ENCODE data around the gene ZC3H18.

The ZC3H18 gene

GRCh38 chr16:88537859-88538258 lies 32.3 kb upstream of the ZC3H18 start:
- Mint-ChIP-seq H3K4me1 (peaks cover 4% of the 10 kb centered on the region), H3K27ac (no peak overlapping the region), H3K9me3 (peaks cover 6% of the 10 kb centered on the region), H3K4me3 (no peak overlapping the region), H3K36me3 (peaks cover 2% of the 10 kb centered on the region), H3K27me3 (peaks cover 32% of the 10 kb centered on the region)
- CTCF ChIA-PET, result no interaction called here
- no peak for DNase-seq

GRCh38 chr16:88538366-88539060 lies 31.7 kb upstream of the ZC3H18 start:
- Mint-ChIP-seq H3K27me3 (peaks cover 32% of the 10 kb centered on the region), H3K4me3 (no peak overlapping the region), H3K9me3 (peaks cover 13% of the 10 kb centered on the region), H3K27ac (no peak overlapping the region), H3K36me3 (peaks cover 6% of the 10 kb centered on the region), H3K4me1 (peaks cover 4% of the 10 kb centered on the region)
- DNase-seq, result no peak
- CTCF ChIA-PET, result no interaction called here

GRCh38 chr16:88539261-88539651 lies 30.9 kb upstream of the ZC3H18 start:
- Mint-ChIP-seq H3K27ac (no peak overlapping the region), H3K27me3 (peaks cover 32% of the 10 kb centered on the region), H3K36me3 (peaks cover 8% of the 10 kb centered on the region), H3K4me1 (peaks cover 4% of the 10 kb centered on the region), H3K9me3 (peaks cover 17% of the 10 kb centered on the region), H3K4me3 (no peak overlapping the region)
- no peak for DNase-seq
- CTCF ChIA-PET, result interaction anchor here (1.3 kb wide), 1 partner anchor 14 kb away, joined by 4 read pairs; no protein-coding TSS in a partner anchor

GRCh38 chr16:88539652-88540345 lies 30.4 kb upstream of the ZC3H18 start:
- DNase-seq, result no peak
- Mint-ChIP-seq H3K9me3 (peaks cover 17% of the 10 kb centered on the region), H3K4me1 (peaks cover 4% of the 10 kb centered on the region), H3K27ac (no peak overlapping the region), H3K4me3 (no peak overlapping the region), H3K36me3 (peaks cover 8% of the 10 kb centered on the region), H3K27me3 (peaks cover 32% of the 10 kb centered on the region)
- CTCF ChIA-PET, result interaction anchor here (1.1 to 1.3 kb wide), 2 partner anchors 13 to 21 kb away, joined by 4 to 5 read pairs; no protein-coding TSS in a partner anchor

GRCh38 chr16:88540346-88540977 lies 29.7 kb upstream of the ZC3H18 start:
- peaks cover 4% of the 10 kb centered on the region for H3K4me1 Mint-ChIP-seq
- no peak overlapping the region for H3K27ac Mint-ChIP-seq
- peaks cover 17% of the 10 kb centered on the region for H3K9me3 Mint-ChIP-seq
- H3K4me3 Mint-ChIP-seq, result no peak overlapping the region
- H3K27me3 Mint-ChIP-seq, result peaks cover 37% of the 10 kb centered on the region
- CTCF ChIA-PET, result interaction anchor here (1.1 to 1.3 kb wide), 2 partner anchors 13 to 21 kb away, joined by 4 to 5 read pairs; no protein-coding TSS in a partner anchor
- H3K36me3 Mint-ChIP-seq, result peaks cover 8% of the 10 kb centered on the region
- no peak for DNase-seq

- H3K9me3 Mint-ChIP-seq, result peaks cover 17% of the 10 kb centered on the region
- H3K4me1 Mint-ChIP-seq, result no peaks in the 10 kb centered on the region
- H3K4me3 Mint-ChIP-seq, result no peak overlapping the region
- DNase-seq, result no peak
- peaks cover 6% of the 10 kb centered on the region for H3K36me3 Mint-ChIP-seq
- no peak overlapping the region for H3K27ac Mint-ChIP-seq
- H3K27me3 Mint-ChIP-seq, result peaks cover 49% of the 10 kb centered on the region
- CTCF ChIA-PET, result no interaction called here
These were observed 28.2 kb upstream of the ZC3H18 start for GRCh38 chr16:88541831-88542616.

- H3K36me3 Mint-ChIP-seq, result peaks cover 6% of the 10 kb centered on the region
- CTCF ChIA-PET, result interaction anchor here (0.6 kb wide), 1 partner anchor 94 kb away, joined by 4 read pairs; no protein-coding TSS in a partner anchor
- no peak overlapping the region for H3K27ac Mint-ChIP-seq
These were observed 26.9 kb upstream of the ZC3H18 start for GRCh38 chr16:88543230-88543813.

GRCh38 chr16:88545781-88546180 lies 24.4 kb upstream of the ZC3H18 start:
- CTCF ChIA-PET, result interaction anchor here (1.4 kb wide), 1 partner anchor 108 kb away, joined by 4 read pairs; no protein-coding TSS in a partner anchor
- Mint-ChIP-seq H3K36me3 (peaks cover 6% of the 10 kb centered on the region), H3K4me1 (peaks cover 22% of the 10 kb centered on the region), H3K4me3 (no peak overlapping the region), H3K9me3 (peaks cover 17% of the 10 kb centered on the region), H3K27ac (no peak overlapping the region), H3K27me3 (peaks cover 42% of the 10 kb centered on the region)
- no peak for DNase-seq

More at GRCh38 chr16:88543230-88543813, 26.9 kb upstream of the ZC3H18 start:
- Mint-ChIP-seq H3K4me3 (no peak overlapping the region), H3K9me3 (peaks cover 17% of the 10 kb centered on the region), H3K27me3 (peaks cover 45% of the 10 kb centered on the region), H3K4me1 (peaks cover 1% of the 10 kb centered on the region)
- no peak for DNase-seq

GRCh38 chr16:88548131-88548874 lies 21.9 kb upstream of the ZC3H18 start:
- no peak overlapping the region for H3K27ac Mint-ChIP-seq

GRCh38 chr16:88548985-88549384 lies 21.2 kb upstream of the ZC3H18 start:
- Mint-ChIP-seq H3K27ac (peak overlapping the region; percentile 28), H3K27me3 (peaks cover 62% of the 10 kb centered on the region), H3K36me3 (no peaks in the 10 kb centered on the region), H3K9me3 (no peaks in the 10 kb centered on the region), H3K4me1 (peaks cover 25% of the 10 kb centered on the region), H3K4me3 (no peak overlapping the region)
- CTCF ChIA-PET, result interaction anchor here (0.8 kb wide), 1 partner anchor 13 kb away, joined by 3 read pairs; no protein-coding TSS in a partner anchor
- no peak for DNase-seq

More at GRCh38 chr16:88548131-88548874, 21.9 kb upstream of the ZC3H18 start:
- peaks cover 25% of the 10 kb centered on the region for H3K4me1 Mint-ChIP-seq
- DNase-seq, result no peak
- H3K9me3 Mint-ChIP-seq, result peaks cover 6% of the 10 kb centered on the region
- no peak overlapping the region for H3K4me3 Mint-ChIP-seq
- CTCF ChIA-PET, result no interaction called here
- H3K27me3 Mint-ChIP-seq, result peaks cover 55% of the 10 kb centered on the region
- peaks cover 4% of the 10 kb centered on the region for H3K36me3 Mint-ChIP-seq

GRCh38 chr16:88549671-88550245 lies 20.4 kb upstream of the ZC3H18 start:
- Mint-ChIP-seq H3K9me3 (no peaks in the 10 kb centered on the region), H3K4me1 (peaks cover 25% of the 10 kb centered on the region)
- CTCF ChIA-PET, result interaction anchor here (0.8 kb wide), 1 partner anchor 13 kb away, joined by 3 read pairs; no protein-coding TSS in a partner anchor

GRCh38 chr16:88550246-88550661 lies 19.9 kb upstream of the ZC3H18 start:
- no peaks in the 10 kb centered on the region for H3K9me3 Mint-ChIP-seq

More at GRCh38 chr16:88549671-88550245, 20.4 kb upstream of the ZC3H18 start:
- peaks cover 70% of the 10 kb centered on the region for H3K27me3 Mint-ChIP-seq
- peak overlapping the region; percentile 78 for H3K27ac Mint-ChIP-seq
- peak overlapping the region; percentile 13 for H3K4me3 Mint-ChIP-seq
- no peak for DNase-seq
- H3K36me3 Mint-ChIP-seq, result no peaks in the 10 kb centered on the region

More at GRCh38 chr16:88550246-88550661, 19.9 kb upstream of the ZC3H18 start:
- CTCF ChIA-PET, result no interaction called here
- DNase-seq, result peak; percentile 62
- H3K4me1 Mint-ChIP-seq, result peaks cover 25% of the 10 kb centered on the region
- peak overlapping the region; percentile 13 for H3K4me3 Mint-ChIP-seq
- H3K36me3 Mint-ChIP-seq, result no peaks in the 10 kb centered on the region
- peak overlapping the region; percentile 78 for H3K27ac Mint-ChIP-seq
- peaks cover 71% of the 10 kb centered on the region for H3K27me3 Mint-ChIP-seq

Data from activated naive CD4-positive, alpha-beta T cell treated with anti-CD3 and anti-CD28 coated beads, Interleukin-2, amount 10 ng/mL, durations not matched to agents 7 days and 5 days (primary cell).